HepG2 (cell line): Measurements from ENCODE around the gene CCDC157. TPM values are rescaled to one million over a fixed set of nuclear protein-coding genes. Genes with fewer than 3 reads are reported as not detected.

Experiments
- GPN1 ChIP-seq: sonication (generic); formaldehyde crosslinking; IDR thresholded peaks from 2 replicates; pipeline ENCODE4 v1.5.1; 2020; ENCODE audit warnings: missing genetic modification reagents, borderline replicate concordance
- LRRFIP1 ChIP-seq: sonication (generic); formaldehyde crosslinking; conservative IDR thresholded peaks from 2 replicates; pipeline ENCODE4 v1.4.0; 2020; ENCODE audit warnings: missing genetic modification reagents
- MIXL1 ChIP-seq: IDR thresholded peaks from 2 replicates; pipeline ENCODE4 v1.6.1; 2016
- NCOA1 ChIP-seq: sonication (generic); formaldehyde crosslinking; IDR thresholded peaks from 2 replicates; pipeline ENCODE4 v1.9.0; 2021; ENCODE audit warnings: missing genetic modification reagents
- PAXIP1 ChIP-seq: sonication (generic); formaldehyde crosslinking; conservative IDR thresholded peaks from 2 replicates; pipeline ENCODE4 v1.4.0; 2020; ENCODE audit warnings: mild to moderate bottlenecking, missing genetic modification reagents, moderate library complexity
- PCBP1 ChIP-seq: fragments of 200-400 bp; formaldehyde crosslinking; IDR thresholded peaks from 2 replicates; pipeline ENCODE4 v1.6.1; 2017; ENCODE audit warnings: mild to moderate bottlenecking, low read depth, low read length, borderline replicate concordance
- TAF1 ChIP-seq: sonication (generic); formaldehyde crosslinking; IDR thresholded peaks from 2 replicates; pipeline ENCODE4 v1.4.0; 2020; ENCODE audit warnings: missing genetic modification reagents
- TARDBP ChIP-seq: sonication (generic); formaldehyde crosslinking; IDR thresholded peaks from 2 replicates; pipeline ENCODE4 v1.8.0; 2022; ENCODE audit warnings: mild to moderate bottlenecking, missing genetic modification reagents
- ZBTB14 ChIP-seq: sonication (generic); formaldehyde crosslinking; IDR thresholded peaks from 2 replicates; pipeline ENCODE4 v1.4.0; 2020; ENCODE audit warnings: missing genetic modification reagents
- ZFP41 ChIP-seq: sonication (generic); formaldehyde crosslinking; IDR thresholded peaks from 2 replicates; pipeline ENCODE4 v1.4.0; 2020; ENCODE audit warnings: mild to moderate bottlenecking, missing genetic modification reagents, borderline replicate concordance
- ZNF569 ChIP-seq: sonication (generic); formaldehyde crosslinking; IDR thresholded peaks from 2 replicates; pipeline ENCODE4 v1.5.0; 2020; ENCODE audit warnings: mild to moderate bottlenecking, missing genetic modification reagents, moderate library complexity, borderline replicate concordance
- ZNF574 ChIP-seq: sonication (generic); formaldehyde crosslinking; IDR thresholded peaks from 2 replicates; pipeline ENCODE4 v1.4.0; 2020; ENCODE audit warnings: missing genetic modification reagents
- ZNF597 ChIP-seq: sonication (generic); formaldehyde crosslinking; IDR thresholded peaks from 2 replicates; pipeline ENCODE4 v1.5.0; 2020; ENCODE audit warnings: missing genetic modification reagents
- ZNF704 ChIP-seq: sonication (generic); formaldehyde crosslinking; IDR thresholded peaks from 2 replicates; pipeline ENCODE4 v1.8.1; 2023; ENCODE audit warnings: mild to moderate bottlenecking, inconsistent platforms, moderate library complexity, missing genetic modification reagents, borderline replicate concordance
- ZNF839 ChIP-seq: sonication (generic); formaldehyde crosslinking; IDR thresholded peaks from 2 replicates; pipeline ENCODE4 v1.4.0; 2020; ENCODE audit warnings: missing genetic modification reagents, mild to moderate bottlenecking, borderline replicate concordance
- polyA plus RNA-seq, 8 experiments: library from polyadenylated mRNA; depleted of rRNA in 3 of 8; stranded (reverse) in 7 of 8; unstranded in 1 of 8; fragments of >200 nt; fragmentation: Illumina TruSeq in 4 of 8; extraction: Trizol in 4 of 8; gene quantifications; 2 replicates each; pipeline versions ENCODE4 v1.2.1 to v1.2.3, GENCODE V29; 2011 to 2016; ENCODE audit warnings: low read depth in 4 of 8, missing spikeins in 1 of 8, mixed read lengths in 1 of 8; ENCODE audit not compliant: insufficient read depth in 1 of 8
- total RNA-seq, 5 experiments: library from RNA; depleted of rRNA; stranded (reverse); fragments of >200 nt; fragmentation: Illumina TruSeq; extraction: Trizol; gene quantifications; 2 replicates each; pipeline ENCODE4 v1.2.3, GENCODE V29; 2016; ENCODE audit warnings: low read depth in 1 of 5

Gene CCDC157
- total and polyA plus RNA-seq, 2 of the 13 experiments (the other 11 are each of a cell fraction or from before 2014, with no cell fraction given), result 1.4 to 1.6 TPM

- no peak for TF ChIP-seq ZBTB14 (CRISPR knock-in tag)
- TF ChIP-seq ZNF597 (CRISPR knock-in tag), result no peak
- TF ChIP-seq NCOA1 (CRISPR knock-in tag), result 0 out of 2 replicates have a peak, but pooled peaks have one; percentile 68
- TF ChIP-seq ZNF574 (CRISPR knock-in tag), result no peak
- peak; percentile 58 for TF ChIP-seq PAXIP1
- TF ChIP-seq ZNF569 (CRISPR knock-in tag), result no peak
- TF ChIP-seq MIXL1 (CRISPR knock-in tag), result 0 out of 2 replicates have a peak, but pooled peaks have one; percentile 22
- no peak for TF ChIP-seq PCBP1
- TF ChIP-seq ZNF704 (CRISPR knock-in tag), result no peak
- TF ChIP-seq GPN1 (CRISPR knock-in tag), result no peak
- peak; percentile 40; the same call in 1 of the 2 replicates for TF ChIP-seq TAF1
- peak; percentile 37; the same call in 1 of the 2 replicates for TF ChIP-seq TARDBP
- TF ChIP-seq LRRFIP1 (CRISPR knock-in tag), result no peak
- no peak for TF ChIP-seq ZNF839
- TF ChIP-seq ZFP41 (CRISPR knock-in tag), result no peak
Measured at GRCh38 chr22:30421695-30422480, 65.1 kb downstream of the CCDC157 start (continued).
